AG10803 (cell line): ENCODE measurements around the gene ZNF48.

ENCODE experiments used
- DNase-seq: peaks from one replicate; pipeline ENCODE4 v3.0.0; 2010; ENCODE audit warnings: low read depth
- H3K4me3 ChIP-seq: 2 replicates; pipeline ENCODE4 v1.5.1; 2011; ENCODE audit warnings: mild to moderate bottlenecking, low read length, control low read depth
- TF ChIP-seq, protein P1 (sequence below): conservative IDR thresholded peaks from 2 replicates; pipeline ENCODE4 v1.5.1; 2011; ENCODE audit warnings: mild to moderate bottlenecking, low read length, control low read depth, inconsistent platforms

The ZNF48 gene

DNA sequence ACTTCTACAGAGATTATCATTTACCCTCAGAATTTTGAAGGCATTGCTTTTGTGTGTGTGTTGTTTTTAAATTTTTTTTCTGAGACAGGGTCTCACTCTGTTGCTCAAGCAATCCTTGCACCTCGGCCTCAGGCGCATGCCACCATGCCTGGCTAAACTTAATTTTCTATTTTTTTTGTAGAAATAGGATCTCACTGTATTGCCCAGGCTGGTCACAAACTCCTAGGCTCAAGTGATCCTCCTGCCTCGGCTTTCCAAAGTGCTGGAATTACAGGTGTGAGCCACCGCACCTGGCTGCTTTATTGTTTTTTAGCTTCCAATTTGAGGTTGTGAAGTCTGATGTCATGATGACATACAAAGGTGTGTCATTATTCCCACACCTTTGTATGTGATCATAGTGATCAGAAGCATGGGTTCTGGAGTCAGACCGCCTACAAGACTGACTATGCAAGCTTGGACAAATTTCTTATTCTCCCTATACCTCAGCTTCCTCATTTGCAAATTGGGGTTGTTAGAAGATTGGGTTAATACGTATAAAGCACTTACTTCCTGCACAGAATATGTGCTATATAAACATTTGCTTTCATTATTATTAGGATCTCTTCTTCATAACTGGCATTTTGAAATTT is 44.6 kb downstream of the ZNF48 start:
- TF ChIP-seq, protein P1, sequence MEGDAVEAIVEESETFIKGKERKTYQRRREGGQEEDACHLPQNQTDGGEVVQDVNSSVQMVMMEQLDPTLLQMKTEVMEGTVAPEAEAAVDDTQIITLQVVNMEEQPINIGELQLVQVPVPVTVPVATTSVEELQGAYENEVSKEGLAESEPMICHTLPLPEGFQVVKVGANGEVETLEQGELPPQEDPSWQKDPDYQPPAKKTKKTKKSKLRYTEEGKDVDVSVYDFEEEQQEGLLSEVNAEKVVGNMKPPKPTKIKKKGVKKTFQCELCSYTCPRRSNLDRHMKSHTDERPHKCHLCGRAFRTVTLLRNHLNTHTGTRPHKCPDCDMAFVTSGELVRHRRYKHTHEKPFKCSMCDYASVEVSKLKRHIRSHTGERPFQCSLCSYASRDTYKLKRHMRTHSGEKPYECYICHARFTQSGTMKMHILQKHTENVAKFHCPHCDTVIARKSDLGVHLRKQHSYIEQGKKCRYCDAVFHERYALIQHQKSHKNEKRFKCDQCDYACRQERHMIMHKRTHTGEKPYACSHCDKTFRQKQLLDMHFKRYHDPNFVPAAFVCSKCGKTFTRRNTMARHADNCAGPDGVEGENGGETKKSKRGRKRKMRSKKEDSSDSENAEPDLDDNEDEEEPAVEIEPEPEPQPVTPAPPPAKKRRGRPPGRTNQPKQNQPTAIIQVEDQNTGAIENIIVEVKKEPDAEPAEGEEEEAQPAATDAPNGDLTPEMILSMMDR = no peak
- no peak overlapping the region for H3K4me3 ChIP-seq
- DNase-seq = no peak

DNA sequence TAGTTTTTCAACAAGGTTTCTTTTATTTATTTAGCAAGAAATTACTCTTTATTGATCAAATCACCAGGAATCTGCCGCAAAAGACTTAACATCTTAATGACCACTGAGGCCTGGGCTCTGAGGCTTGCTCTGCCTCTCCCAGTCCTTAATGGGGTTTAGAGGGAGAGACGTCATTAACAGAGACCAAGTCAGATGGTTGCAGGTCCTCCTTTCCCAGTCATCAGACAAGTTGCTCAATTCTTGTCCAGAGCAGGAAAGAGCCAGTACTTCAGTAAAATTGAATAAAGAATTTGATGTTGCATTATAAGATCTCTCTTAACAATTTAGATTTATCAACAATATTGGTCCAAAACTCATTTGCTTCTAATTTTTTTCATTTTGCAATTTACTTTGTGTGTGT is 48.4 kb downstream of the ZNF48 start:
- H3K4me3 ChIP-seq = no peak overlapping the region
- DNase-seq = no peak
- TF ChIP-seq, protein P1 = no peak

DNA sequence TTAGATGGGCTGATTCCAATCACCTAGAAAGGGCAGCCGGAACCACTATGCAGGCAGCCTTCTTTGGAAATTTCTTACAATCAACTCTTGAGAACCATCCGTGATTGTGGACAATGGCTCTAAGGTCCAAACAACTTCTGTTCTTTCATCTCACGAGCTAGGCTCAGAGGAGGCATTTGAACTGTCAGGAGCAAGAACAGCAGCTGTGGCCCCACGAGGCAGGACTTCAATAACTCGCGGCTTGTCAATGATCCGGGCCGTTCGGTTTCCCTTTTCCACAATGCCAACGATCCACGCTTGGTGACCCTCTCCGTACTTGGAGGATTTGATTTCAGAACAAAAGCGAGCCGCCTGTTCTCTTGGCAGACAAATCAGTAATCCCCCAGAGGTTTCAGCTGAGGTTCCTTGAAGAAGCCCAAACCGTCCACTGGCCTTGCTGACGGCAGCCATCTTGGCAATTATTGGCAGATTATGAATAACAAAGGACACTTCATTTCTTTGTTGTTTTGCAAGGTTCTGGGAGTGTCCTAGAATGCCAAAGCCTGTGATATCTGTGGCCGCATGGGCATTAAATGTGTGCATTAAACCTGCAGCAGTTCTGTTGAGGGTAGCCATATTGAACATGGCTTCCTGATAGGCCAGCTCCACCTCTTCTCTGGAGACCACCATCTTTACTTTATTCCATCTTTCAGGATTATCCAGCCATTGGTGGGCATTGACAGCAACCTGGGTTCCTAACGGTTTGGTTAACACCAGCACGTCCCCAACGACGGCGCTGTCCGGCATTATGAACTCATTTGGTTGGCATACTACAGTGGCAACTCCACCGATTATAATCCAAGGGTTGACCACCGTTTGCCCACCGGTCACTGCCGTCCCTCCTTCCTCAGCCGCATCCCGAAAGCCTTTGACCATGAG is 49.3 kb downstream of the ZNF48 start:
- TF ChIP-seq, protein P1 = no peak
- DNase-seq = no peak
- peak overlapping the region; percentile 84 for H3K4me3 ChIP-seq

DNA sequence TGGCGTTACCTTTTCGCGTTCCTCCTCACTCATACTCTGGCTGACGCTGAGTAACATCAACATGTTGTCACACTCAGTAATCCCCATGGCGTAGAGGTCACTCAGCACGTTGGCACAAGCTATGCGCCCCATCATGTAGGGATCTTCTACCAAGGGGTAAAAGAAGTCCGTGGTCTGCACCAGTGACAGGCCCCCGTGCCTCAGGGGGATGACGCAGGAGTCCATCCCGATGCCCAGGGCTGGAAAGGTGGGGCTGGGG is 49.9 kb downstream of the ZNF48 start:
- DNase-seq = no peak
- H3K4me3 ChIP-seq = peak overlapping the region; percentile 84
- TF ChIP-seq, protein P1 = no peak

DNA sequence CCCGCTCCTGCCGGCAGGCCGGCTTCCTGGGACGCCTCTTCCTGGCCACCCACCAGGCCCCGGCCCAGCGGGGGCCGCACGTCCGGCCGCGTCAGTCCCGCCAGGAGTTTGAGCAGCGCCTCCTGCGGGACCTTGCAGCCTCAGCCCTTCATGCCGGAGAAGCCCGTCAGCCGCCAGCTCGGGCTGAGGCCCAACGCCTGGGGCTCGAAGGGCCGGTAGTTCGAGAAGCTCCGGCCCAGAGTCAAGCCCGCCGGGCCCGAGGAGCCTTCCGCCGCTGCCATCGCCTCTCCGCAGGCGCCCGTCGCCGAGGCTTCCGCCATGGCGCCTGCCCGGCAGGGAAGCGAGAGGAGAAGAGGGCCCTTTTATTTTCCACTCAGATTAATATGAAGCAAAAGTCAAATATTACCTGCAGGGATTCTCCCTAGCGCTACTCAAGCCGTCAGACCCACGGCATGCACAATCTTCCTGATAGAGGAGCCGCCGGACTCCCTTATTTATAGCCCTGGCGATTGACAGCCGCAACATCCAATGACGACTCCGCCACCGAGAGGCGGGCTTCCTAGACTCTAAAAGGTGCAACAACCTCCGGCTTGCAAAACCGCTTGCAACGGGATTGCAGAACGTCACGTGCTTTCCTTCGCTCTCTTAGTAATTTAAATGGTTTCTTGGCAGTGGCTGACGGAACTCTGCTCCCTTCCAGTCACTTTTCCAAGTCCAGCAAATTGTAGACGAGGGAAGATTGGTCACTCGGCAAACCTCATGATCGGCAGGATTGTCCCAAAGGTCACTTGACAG is 50.4 kb downstream of the ZNF48 start, which contains the start of gene SEPHS2:
TSS of gene SEPHS2 (minus strand) at position 467 of the 795 bp plus-strand sequence. CDS start at position 320, 147 bp downstream.
- peak; percentile 98 for DNase-seq
- TF ChIP-seq, protein P1 = peak; percentile 48
- peak within 1 kb of the TSS; percentile 84 for H3K4me3 ChIP-seq

DNA sequence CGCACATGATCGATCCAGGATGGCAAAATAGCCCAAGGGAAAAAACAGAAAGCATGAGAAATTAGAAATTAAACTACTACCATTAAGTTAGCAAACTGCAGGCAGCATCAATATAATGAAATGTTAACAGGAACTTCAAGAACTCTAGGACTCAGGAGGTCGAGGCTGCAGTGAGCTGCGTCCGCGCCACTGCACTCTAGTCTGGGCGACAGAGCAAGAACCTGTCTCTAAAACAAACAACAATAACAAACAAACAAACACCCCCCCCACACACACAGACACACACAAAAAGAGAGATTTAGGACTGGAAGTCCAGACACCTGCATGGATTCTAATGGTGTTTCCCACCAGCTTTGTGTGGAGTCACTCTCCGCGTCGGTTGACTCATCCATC is 51.0 kb downstream of the ZNF48 start:
- TF ChIP-seq, protein P1 = no peak
- no peak for DNase-seq
- H3K4me3 ChIP-seq = peak overlapping the region; percentile 84
